HG03045 (cell line): ENCODE results near the gene AMBN.

Experiments used
- ATAC-seq: cut with Tn5 transposase; IDR thresholded peaks from one replicate; pipeline ENCODE4 v1.9.1; 2021; ENCODE audit warnings: mild to moderate bottlenecking, moderate library complexity; ENCODE audit not compliant: unreplicated experiment

Gene AMBN, protein sequence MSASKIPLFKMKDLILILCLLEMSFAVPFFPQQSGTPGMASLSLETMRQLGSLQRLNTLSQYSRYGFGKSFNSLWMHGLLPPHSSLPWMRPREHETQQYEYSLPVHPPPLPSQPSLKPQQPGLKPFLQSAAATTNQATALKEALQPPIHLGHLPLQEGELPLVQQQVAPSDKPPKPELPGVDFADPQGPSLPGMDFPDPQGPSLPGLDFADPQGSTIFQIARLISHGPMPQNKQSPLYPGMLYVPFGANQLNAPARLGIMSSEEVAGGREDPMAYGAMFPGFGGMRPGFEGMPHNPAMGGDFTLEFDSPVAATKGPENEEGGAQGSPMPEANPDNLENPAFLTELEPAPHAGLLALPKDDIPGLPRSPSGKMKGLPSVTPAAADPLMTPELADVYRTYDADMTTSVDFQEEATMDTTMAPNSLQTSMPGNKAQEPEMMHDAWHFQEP

DNA sequence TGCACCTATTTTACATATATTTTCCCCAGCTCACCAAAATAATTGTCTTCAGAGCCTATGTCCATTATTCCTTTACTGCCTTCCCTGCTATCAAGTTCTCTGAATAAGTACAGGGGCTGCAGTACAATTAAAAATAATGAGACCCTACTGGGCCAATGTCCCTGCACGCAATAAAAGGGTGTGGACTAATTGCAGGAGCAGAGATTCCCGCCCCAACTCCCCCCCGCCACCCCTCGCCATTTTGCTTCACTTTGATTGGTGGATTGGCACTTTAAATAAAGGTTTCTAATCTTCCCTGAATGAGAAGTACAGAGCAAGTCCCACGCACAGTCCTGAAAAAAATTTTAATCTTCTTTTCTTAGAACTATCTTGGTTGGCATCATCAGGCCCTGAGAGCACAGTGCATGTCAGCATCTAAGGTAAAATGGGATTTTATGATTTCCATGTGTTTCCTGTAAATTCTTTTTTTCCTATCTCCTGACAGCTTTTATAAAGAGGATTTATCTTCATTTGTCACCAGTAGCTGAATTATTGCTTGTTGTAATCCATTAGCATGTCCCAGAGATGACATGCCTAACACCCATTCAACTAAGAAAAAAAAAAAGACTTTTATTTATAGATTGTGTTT lies at the start of gene AMBN:
Gene AMBN (plus strand): TSS at position 302 of the 628 bp plus-strand sequence. CDS start 103 bp downstream, at position 405.
- ATAC-seq, result no peak

DNA sequence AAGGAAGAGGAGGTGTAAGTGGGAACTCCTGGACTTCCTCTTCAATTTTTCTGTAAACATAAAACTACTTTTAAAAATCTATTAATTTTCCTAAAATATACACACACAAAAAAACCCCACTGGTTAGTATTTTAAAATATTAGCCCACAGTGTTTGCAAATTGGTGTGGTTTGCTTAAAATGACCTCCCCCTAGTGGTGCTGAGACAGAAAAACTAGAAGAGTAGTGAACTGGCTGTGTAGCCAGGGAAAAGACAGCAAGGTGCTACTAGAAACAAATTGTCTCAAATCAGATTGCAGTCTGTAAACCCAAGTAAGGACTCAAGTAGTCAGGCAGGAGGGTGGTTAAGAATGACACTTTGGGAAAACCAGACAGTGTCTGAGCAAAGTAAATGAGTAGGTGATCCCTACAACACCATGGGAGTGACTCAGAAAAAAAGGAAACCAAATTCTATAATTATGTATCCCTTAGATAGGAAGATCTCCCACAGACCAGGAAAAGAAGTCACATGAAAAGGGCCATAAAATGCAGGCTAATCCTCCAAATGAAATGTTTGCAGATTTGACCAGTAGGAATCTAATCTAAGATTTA lies 47.7 kb upstream of the AMBN start:
- no peak for ATAC-seq

DNA sequence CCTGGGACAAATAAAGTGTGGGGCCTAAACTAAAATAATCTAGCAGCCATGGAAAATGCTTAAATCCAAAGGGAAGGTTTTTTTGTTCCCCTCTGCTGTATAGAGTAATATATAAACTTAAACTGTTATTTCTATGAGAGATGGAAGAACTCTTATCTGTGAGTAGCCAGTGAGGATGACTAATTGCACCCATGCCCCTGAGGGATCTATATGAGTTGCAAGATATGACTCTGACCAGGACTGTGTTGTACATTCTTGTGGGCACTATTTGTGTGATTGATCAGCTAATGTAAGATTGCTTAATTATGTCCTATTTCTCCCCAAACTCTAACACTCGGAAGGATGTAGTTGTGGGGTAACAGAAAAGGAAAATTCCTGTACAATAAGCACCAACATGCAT lies 35.2 kb upstream of the AMBN start:
- ATAC-seq, result no peak

DNA sequence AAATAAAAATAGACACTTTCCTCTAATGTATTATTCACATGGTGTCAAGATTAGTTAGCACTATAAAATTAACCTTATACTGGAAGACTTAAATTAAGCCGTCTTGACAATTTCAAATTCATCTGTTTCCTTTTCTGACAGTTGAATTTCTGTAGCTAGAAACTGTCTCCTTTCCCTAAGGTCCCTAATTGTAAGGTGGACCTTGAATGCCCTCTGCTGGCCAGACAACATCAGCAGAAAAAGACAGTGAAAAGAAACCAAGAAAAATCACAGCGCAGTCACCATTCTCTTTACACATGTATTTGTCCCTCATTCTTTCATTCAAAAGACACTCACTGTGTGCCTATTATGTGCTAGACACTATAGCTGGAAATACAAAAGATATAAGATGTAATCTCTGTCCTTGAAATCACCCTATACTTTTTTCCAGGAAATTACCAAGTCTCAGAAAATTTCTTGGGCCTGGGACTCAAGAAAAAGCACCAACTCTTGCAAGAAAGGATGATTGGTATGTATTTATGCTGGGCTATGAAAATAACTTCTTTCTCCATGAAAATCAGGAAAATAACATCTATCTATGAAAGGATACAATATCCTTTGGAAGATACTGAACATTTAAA lies 32.7 kb upstream of the AMBN start:
- no peak for ATAC-seq

DNA sequence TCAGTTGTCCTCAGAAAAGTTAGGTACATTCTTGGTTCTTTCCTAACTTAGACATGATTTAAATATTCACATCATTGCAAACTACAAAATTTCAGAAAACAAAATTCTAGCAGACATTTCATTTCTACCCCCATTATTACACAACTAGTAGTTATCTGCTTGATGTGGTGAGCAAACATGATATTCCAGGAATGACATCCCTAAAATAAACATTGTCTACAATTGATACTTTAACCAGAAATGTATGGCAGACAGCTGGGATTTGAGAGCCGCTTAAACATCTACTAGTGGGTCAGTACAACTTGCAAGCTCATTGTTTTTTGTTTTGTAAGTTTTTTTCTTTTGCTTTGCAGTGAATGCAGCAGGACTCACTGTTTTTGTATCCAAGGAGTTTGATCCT lies 32.1 kb upstream of the AMBN start:
- no peak for ATAC-seq

DNA sequence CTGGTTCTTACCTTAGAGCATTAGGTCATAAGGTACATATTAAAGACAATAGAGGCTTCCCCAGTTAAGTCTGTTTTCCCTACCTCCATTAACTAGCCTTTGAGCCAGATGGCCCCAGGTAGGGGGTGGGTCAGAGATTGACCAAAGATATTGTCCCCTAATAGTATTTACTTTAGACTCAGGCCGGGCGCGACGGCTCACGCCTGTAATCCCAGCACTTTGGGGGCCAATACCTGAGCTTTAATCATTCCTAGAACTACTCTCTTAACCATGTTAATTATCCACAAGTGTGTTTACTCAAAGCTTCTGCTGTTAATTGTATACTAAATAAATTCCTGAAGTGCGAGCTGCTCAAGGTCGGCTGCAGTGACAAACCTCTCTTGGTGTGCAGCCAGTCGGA lies 28.0 kb upstream of the AMBN start:
- ATAC-seq, result no peak

DNA sequence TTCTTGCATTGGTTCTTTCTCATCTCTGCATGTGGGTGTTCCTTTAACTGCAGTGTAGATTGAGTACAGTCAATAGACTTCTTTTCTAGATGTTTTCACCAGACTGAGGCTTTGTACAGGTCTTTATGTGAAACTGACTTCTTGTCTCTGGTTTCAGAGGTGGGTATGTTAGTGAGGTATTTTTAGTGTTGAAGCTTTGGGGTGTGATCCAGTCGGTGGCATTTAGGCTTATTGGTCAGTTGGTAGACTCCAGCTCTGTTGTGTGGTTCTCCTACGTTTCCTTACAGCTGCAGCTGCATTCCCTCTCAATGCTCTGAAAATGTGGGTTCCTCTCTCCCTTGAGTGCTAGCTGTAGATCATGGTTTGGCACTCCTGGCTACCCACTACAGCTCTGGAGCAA lies 21.3 kb upstream of the AMBN start:
- no peak for ATAC-seq

DNA sequence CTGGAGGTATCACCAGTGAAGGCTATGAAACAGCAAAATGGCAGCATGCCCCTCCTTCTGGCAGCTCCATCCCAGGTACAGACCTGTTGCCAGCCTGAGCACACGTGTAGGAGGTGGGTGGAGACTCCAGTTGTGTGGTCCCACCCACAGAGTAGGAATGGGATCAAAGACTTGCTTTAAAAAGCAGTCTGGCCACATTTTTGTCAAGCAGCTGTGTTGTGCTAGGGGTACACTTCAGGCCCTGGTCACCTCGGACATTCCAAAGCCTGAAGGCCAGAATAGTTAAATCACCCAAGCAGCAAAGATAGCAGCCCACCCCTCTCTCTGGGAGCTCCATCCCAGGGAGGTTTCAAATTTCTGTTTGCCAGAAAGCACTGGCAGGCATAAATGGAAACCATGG lies 20.3 kb upstream of the AMBN start:
- ATAC-seq, result no peak

DNA sequence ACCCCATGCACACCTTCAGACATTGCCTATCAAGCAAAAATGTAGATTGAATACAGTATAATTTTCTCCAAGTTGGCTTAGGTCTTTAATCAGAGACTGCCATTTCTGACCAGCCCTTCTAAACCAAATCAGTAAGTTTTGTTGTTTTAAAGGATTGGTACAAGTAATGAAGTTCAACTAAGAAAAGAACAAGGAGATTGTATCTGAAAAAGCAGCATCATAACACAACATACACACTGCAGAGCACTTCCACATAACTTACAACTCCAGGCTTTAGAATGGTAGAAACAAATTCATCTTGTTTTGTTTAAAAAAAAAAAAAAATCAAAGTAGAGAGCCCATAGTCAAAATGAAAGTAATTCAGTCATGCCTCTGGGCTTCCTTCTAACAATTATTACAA lies 16.1 kb upstream of the AMBN start:
- ATAC-seq, result no peak

DNA sequence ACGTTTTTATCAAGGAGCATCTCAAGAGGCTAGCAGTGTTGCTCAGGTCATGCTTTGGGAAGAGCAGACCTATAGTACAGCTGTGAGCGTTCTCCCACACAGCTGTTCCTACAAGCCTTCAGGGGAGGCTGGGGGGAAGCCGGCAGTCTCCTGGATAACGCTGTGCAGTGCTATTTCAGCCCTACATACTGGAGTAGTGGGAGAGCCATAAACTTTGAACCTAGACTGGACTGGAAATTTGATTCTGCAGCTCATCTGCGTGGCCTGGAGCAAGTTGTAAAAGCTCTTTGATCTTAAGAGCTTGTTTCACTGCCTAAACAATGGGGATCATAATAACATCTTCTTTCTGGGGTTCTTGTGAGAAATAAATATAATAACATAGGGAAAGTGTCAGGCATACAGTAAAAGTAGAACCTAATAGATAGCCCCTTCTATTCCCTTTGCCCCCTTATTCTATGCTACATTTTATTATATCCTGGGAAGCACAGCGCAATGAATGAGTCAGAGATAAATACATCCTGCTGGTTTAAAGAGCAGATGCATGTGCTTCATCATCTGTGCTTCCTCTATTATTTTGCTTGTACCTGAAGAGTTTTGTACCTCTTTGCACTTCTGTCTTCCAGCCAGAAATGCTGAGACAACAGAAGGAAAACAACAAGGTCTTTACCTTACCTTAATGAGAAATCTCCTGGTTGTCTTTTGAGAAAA lies 14.7 kb upstream of the AMBN start:
- no peak for ATAC-seq

DNA sequence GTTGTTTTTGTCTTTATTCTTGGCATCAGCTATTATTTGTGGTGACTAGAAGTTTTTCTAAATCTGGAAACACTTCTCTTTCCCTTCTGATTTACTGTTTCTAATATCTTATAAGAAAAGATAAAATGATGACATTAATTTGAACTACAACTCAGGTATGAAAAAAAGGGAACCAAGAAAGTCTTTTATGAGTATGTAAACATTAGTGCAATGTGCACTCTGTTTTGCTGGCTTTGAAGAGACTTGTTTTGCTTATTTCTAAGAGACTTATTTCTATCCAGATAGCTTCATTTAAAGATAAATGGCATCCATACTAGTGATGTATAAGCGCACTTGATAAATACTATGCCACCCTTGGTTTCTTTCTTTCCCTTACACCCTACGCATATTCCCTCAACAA lies 10.1 kb upstream of the AMBN start:
- ATAC-seq, result no peak

DNA sequence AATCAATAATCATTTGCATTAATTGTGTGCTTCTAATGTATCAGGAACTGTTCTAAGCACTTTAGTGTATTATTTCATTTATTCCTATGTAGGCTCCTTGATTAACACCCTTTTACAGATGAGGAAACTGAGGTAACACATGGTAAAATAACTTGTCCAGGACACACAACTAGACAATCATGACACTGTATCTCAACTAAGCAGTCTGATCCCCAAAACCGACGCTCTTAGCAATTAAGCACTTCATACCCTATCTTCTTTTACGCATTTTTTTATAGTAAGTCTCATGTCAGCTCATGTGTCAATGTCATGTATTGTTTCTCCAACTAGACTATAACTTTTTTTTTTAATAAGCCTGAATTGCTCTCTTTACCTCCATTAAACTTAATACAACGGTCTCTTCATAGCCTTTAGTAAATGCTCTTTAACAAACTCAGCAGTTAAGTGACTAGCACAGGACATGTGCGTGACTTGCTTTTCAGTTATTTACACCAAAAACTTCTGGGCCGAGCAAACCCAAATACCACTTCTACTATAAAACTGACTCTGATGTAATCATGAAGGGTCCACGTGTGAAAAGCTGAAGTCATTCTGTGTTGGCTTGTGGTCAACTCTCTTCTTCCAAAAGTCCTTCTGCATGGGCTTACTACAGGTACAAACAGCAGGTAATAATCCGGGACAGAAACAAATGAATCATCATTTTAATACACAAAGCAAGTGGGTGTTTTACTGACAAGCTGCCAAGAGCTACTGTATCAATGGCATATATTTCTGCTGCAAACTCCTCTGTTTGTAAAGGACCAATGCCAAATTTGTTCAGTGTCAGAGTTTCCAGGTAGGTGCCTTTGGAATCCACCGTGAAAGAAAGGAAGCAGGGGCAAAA lies 7.9 kb upstream of the AMBN start:
- no peak for ATAC-seq

DNA sequence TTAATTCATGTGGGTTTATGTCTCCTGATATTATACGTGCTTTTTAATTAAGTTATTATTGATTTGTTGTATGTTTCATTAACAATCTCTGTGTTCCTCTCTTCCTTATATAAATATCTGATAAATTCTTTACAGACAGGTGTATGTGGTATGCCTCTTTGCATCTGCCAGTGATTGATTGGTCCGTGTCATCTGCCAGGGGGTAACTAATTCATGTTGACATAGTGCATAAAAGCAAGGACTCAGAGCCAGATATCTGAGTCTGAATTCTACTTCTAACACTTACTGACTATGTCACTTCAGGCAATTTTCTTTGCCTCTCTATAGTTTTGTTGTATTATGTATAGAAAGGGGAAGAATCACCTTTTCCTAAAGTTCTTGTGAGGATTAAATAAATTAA lies 5.2 kb upstream of the AMBN start:
- ATAC-seq, result no peak

DNA sequence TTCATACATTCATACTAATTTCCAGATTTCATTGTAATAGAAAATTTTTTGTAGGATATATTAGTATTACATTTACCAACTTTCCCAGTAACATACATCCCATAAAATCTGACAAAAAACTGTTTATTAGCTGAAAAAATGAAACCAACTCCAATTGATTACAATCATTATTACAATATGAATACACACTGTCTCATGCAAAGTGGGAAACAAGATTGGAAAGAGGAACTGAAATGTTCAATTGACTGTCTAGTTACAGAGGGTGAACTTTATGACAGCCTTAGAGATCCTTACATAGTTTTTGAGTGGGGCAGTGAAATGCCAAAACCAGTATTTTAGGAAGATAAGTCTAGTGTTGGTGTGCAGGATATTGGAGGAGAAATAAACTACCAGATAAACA lies 2.3 kb upstream of the AMBN start:
- peak; percentile 92 for ATAC-seq

DNA sequence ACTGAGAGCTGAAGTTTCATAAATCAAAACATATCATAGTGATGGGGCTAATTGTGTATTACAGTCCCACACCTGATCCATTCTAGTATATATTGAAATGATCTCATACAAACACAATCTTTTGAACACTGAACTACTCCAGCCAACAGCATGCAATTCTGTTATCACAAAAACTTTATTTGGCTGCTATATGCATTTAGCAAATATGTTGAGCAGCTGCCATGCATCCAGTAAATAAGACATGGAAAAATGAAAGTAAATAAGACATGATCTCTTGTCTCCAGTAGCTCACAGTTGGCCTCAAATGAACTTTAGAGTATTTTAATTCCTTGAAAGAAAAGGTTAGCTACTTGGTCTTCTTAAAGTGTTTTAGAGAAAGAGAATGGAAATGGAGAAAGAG lies 2.1 kb downstream of the AMBN start:
- no peak for ATAC-seq

DNA sequence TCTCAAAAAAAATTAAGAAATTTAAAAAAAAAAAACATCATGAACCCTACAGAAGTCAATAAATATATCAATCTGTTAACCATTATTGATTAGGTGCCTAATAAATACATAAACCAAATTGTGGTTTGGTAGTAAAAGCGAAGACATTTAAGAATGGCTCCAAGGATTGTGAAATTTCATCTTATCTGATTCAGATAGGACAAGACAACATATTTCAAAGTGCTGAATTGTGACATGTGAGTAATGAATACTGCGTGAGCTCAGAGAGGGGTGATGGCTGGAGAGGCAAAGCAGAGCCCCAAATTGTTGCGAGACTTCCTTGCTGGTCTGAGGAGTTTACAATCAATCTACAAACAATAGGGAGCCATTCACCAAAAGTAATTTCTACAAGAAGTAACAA lies 8.2 kb downstream of the AMBN start:
- no peak for ATAC-seq

DNA sequence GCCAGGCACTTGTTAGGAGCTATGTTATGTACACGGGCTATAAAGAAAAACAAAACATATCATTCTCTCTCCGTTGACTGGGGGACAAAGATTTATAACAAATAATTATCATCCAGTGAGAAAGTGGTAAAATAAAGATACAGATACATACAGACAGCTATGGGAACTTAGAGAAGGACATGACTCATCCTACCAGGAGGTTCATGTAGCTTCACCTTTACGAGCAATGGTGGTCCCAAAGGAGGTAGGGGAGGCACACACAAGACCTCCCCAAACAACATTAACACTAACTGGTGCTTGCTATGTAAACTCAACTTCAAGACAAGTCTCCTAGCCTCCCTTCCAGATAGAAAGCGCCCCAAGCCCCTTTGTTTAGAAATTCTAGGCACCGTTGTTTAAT lies 8.9 kb downstream of the AMBN start:
- ATAC-seq, result no peak

DNA sequence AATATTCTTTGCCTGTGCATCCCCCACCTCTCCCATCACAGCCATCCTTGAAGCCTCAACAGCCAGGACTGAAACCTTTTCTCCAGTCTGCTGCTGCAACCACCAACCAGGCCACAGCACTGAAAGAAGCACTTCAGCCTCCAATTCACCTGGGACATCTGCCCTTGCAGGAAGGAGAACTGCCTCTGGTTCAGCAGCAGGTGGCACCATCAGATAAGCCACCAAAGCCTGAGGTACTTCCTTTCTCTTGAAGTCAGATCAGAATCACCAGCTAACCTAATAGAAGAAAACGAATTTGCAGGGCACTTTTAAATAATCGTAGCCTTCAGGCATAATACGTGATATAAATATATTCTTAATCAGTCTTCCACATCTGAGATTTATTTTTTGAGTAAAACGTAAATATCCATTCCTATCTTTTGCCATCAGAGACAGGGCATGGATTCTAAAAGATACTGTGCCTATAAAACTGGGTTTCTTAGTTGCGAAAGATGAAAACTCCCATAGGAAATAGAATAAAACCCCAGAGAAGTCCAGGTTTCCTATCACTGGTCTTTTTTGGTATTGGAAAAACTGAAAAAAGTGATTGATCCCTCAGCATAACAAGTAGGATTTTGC lies 9.5 kb downstream of the AMBN start:
- ATAC-seq, result peak; percentile 95

DNA sequence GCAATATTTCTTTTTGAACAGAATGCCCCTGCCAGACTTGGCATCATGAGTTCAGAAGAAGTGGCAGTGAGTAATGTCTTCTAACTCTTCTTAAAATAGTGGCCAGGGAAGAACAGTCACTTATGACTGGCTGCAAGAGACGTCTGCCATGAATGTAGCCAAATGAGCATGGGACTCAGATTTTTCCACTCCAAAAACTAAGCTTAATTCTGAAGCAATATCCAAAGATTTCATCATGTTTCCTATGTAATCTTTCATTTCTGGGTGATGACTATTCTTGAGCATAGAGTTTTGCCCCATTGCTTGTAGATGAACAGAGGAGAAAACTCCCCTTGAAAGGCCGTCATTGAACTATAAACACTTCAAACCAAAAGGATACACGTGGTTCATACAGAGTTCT lies 11.8 kb downstream of the AMBN start:
- ATAC-seq, result no peak

DNA sequence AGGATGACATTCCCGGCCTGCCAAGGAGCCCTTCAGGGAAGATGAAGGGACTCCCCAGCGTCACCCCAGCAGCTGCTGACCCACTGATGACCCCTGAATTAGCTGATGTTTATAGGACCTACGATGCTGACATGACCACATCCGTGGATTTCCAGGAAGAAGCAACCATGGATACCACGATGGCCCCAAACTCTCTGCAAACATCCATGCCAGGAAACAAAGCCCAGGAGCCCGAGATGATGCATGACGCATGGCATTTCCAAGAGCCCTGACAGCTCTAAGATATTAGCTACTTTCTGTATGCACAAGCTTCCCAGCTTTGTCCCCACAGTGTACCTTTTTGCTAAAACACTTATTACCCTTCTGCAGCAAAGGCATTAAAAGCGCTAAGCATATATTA lies 14.4 kb downstream of the AMBN start:
- no peak for ATAC-seq
